GM21447 (cell line): ENCODE data around the gene IRF9.
"Not testable (repeated sequence)": the region's sequence is repeated elsewhere in the genome, so short reads cannot be mapped to it uniquely, and the experiment has no call there.

ENCODE experiments used
- ATAC-seq: cut with Tn5 transposase; IDR thresholded peaks from one replicate; pipeline ENCODE4 v1.9.1; 2021; ENCODE audit not compliant: unreplicated experiment

IRF9 gene

DNA sequence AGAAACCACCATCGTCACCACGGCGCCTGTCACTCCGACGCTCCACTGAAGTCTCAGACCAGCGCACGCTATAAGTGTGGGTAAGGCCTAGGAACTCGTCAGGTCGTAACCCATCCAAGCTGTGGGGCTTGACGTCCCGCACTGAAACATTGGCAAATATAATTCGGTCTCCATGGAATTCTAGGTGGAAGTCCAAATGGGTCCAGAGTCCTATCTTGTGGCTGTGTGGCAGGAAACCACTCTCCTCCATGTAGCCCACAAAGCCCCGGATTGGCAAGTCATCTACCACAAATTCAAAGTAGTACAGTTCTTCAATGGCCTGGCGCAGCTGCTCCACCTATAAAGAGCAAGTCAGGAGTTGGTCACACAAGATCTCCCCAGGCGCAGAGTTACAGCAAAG, 31.9 kb downstream of the IRF9 start:
- no peak for ATAC-seq

GRCh38 chr14:24194186-24194872, 33.3 kb downstream of the IRF9 start:
- ATAC-seq: no peak

DNA sequence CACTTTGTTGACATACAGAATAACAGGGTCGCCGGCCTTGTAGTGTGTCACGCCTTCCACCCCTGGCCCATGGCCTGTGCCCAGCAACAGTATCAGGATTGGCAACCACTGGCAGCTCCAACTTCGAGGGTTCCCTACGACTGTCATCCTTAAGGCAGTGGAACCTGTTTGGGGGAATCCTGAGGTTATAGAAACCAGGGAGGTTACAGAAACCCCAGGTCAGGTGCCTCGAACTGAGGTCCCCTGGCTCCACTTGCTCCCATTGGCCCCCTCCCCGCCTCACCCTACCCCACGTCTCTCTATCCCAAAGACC, 33.8 kb downstream of the IRF9 start:
- no peak for ATAC-seq

GRCh38 chr14:24195186-24196070, 34.4 kb downstream of the IRF9 start, which contains the start of gene TM9SF1:
Gene TM9SF1 (minus strand): TSS chr14:24195441. CDS start chr14:24195019, 422 bp downstream.
- peak; percentile 86 for ATAC-seq

DNA sequence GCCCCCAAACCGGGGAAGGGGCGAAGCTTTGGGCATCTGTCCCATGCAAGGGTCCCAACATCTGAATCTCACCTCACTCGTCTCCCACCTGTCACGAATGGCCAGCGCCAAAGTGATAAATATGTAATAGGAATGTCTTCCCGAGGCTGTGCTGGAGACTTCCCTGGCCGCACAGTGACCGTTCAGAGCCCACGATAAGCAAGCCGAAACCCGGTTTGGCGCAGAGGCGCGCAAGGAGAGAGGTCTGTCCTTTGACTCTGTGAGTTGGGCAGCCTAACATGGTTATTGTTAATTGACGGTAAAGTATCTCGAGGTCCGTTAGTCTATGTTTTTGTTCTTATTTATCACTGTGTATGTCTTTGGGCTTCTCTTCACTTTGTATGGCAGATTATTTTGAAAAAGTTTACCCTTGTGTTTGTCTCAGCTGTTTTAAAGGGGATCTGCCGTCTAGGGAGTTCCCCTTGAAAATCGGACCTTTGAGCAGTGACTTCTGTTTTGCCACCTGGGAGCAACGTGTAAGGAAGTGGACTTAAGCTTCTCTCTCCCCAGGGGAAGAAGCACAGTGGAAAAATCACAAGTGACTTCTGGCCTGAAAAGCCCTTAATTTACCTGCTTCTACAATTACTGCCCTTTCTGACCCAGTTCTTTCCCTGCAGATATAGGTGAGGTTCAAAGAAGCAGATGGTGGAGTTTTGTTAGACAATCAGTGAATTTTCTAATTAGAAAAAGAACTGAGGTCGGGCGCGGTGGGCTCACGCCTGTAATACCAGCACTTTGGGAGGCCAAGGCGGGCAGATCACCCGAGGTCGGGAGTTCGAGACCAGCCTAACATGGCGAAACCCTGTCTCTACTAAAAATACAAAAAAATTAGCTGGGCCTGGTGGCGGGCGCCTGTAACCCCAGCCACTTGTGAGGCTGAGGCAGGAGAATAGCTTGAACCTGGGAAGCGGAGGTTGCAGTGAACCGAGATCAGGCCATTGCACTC, 35.3 kb downstream of the IRF9 start:
- peak; percentile 35 for ATAC-seq

- no peak for ATAC-seq
Measured at GRCh38 chr14:24197056-24197450, 36.0 kb downstream of the IRF9 start.

DNA sequence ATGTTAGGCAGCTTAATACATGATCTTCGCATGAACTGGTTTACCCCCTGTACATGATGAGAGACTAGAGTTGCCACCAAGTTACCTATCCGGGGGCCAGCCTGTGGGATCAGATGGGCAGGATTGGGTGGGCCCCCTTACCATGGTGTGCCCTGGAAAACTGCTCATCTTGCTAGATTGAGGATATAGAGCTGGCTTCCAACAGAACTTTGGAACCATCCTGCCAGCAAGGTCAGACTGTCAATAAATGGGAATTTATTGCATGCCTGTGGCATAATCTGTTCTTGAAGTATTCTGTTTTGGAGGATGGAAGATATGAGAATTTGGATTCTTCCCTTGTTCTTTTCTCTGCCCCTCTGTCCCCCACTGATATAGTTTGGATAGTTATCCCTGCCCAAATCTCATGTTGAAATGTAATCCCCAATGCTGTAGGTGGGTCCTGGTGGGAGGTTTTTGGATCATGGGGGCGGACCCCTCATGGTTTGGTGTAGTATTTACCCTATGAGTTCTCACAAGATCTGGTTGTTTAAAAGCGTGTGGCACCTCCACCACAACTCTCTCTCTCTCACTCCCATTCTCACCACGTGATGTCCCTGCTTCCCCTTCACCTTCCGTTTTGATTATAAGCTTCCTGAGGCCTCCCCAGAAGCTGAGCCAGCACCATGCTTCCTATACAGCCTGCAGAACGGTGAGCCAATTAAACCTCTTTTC, 37.9 kb downstream of the IRF9 start:
- ATAC-seq: no peak

GRCh38 chr14:24202538-24202937, 41.5 kb downstream of the IRF9 start:
- ATAC-seq: not testable (repeated sequence)

GRCh38 chr14:24203249-24203886, 42.3 kb downstream of the IRF9 start:
- ATAC-seq: not testable (repeated sequence)

GRCh38 chr14:24204163-24205146, 43.4 kb downstream of the IRF9 start:
- no peak for ATAC-seq

DNA sequence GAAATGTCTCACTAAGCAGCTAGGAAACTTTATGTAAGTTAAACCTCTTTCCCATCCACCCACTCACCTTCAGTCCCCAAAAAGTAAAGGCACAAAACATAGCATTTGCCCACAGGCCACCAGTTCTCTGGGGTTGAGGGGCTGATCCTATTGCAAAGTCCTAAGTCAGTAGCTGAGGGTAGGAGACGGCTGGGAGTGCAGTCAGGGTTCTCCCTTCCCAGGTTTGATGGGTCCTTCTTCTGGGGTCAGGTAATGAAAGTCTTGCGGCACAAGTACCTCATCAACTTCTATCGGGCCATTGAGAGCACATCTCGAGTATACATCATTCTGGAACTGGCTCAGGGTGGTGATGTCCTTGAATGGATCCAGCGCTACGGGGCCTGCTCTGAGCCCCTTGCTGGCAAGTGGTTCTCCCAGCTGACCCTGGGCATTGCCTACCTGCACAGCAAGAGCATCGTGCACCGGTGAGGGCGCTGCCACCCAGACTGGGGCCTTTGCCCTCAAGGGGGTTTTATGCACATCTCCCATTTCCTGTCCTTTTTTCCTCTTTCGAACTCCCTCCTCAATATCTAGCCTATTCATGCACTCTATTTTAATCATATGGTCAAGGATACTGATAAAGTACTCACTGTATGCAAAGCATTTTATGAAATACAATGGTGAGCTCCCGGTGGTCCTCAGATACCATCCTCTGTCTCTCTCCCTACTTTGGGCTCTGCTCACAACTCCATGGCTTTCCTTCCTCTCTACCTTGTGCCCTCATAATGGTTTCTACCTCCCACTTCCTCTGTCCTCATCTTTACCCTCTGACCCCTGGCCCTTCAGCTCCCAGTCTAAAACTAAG, 45.4 kb downstream of the IRF9 start:
- ATAC-seq: no peak

DNA sequence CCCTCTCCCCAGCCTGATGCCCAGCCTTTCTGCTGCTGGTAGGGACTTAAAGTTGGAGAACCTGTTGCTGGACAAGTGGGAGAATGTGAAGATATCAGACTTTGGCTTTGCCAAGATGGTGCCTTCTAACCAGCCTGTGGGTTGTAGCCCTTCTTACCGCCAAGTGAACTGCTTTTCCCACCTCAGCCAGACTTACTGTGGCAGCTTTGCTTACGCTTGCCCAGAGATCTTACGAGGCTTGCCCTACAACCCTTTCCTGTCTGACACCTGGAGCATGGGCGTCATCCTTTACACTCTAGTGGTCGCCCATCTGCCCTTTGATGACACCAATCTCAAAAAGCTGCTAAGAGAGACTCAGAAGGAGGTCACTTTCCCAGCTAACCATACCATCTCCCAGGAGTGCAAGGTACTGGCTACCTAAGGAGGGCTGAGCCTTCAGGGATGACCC, 46.1 kb downstream of the IRF9 start:
- ATAC-seq: no peak

DNA sequence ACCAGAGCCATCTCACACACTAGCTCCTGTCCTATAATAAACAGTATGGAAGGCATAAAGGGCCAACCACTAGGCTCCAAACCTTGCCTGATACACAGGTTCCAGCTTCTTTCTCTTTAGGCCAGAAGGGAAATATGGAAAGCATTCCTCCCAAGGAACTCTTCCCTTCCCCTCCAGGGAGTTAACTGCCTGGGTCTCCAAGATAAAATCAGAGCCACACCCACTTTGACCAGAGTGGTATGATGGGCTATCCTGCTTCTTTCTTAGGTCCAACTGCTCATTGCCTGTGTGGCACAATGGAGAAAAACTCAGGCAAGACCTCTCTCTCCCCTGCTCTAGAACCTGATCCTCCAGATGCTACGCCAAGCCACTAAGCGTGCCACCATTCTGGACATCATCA, 46.6 kb downstream of the IRF9 start:
- ATAC-seq: no peak

GRCh38 chr14:24211311-24211710, 50.2 kb downstream of the IRF9 start:
- ATAC-seq: no peak

- peak; percentile 73 for ATAC-seq
Measured at GRCh38 chr14:24212924-24213865, 52.1 kb downstream of the IRF9 start, which contains the start of gene CHMP4A. Gene CHMP4A (minus strand): TSS chr14:24213488. CDS start chr14:24213439, 49 bp downstream.

DNA sequence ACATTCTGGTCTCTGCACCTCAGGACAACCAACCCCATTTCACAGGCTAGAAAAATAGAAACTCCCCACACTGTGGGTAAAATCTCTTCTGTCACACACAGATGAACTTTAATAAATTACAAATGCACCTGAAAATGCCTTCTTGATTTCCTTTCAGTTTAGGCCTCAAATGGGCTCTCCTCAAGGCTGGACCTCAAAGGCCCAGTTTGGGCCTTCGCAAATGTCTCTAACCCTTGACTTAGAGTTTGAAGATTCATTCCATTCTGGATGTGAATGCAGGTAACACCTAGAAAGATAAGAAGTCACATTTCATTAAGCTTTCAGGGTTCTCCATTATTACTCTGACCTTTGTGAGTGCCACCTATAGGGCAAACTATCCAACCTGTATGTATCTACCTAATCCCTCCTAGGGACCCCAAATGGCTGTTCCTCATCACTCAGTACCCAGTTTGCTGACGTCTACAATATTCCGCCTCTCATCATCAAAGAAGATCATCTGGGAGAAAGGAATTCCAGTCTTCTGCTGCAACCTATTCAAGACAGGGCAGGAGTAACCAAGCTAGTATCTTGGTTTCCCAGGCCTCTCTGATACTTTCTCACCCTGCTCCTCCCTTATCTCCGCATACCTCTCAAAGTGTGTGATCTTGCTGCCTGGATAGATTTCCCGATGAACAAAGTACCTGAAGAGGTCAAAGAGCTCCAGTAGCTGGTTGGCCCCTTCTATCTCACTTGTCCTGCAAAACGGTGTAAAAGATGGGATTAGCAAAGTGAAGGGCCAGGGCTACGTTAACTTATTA, 53.0 kb downstream of the IRF9 start:
- no peak for ATAC-seq
